CD4-positive, alpha-beta T cell treated with Interleukin-15 for 1 hour (primary cell): ENCODE results near the gene IGFBP7.

Experiments
- DNase-seq: peaks from one replicate; pipeline ENCODE4 v3.0.0-alpha.2; 2020

The IGFBP7 gene, protein sequence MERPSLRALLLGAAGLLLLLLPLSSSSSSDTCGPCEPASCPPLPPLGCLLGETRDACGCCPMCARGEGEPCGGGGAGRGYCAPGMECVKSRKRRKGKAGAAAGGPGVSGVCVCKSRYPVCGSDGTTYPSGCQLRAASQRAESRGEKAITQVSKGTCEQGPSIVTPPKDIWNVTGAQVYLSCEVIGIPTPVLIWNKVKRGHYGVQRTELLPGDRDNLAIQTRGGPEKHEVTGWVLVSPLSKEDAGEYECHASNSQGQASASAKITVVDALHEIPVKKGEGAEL

DNA sequence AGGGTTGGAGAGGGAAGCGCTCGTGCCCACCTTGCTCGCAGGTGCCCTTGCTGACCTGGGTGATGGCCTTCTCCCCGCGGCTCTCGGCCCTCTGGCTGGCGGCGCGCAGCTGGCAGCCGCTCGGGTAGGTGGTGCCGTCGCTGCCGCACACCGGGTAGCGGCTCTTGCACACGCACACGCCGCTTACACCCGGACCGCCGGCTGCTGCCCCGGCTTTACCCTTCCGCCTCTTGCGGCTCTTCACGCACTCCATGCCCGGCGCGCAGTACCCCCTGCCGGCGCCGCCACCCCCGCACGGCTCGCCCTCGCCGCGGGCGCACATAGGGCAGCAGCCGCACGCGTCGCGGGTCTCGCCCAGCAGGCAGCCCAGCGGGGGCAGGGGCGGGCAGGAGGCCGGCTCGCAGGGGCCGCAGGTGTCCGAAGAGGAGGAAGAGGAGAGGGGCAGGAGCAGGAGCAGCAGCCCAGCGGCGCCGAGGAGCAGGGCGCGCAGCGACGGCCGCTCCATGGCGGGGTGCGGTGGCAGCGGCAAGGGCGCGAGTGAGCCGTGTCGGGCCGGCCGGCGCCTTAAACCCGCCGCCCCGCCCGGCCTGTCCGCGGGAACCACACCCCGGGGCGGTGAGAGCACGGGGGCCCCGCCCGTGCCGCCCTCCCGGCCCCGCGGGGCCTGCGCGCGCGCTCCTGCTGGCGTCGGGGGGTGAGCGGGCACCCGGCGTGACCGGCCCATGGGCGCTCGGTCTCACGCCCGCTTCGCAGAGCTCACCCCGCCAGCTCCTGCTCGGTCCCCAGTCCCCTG, at the start of gene IGFBP7:
IGFBP7 (minus strand) TSS at position 539 of the 793 bp plus-strand sequence; CDS start at position 505, 34 bp downstream.
- peak; percentile 30 for DNase-seq

DNA sequence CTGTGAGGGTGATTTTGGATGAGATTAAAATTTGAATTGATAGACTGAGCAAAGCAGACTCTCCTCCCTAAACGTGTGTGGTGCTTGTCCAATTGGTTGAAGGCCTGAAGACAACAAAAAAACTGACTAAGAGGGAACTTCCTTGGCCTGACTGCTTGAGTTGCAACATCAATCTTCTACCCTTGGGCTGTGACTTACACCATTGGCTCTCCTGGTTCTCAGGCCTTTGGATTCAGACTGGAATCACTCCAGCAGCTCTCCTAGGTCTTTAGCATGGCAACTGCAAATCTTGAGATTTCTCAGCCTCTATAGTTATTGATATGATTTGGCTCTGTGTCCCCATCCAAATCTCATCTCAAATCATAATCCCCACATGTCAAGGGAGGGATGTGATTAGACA, 49.7 kb upstream of the IGFBP7 start:
- no peak for DNase-seq

DNA sequence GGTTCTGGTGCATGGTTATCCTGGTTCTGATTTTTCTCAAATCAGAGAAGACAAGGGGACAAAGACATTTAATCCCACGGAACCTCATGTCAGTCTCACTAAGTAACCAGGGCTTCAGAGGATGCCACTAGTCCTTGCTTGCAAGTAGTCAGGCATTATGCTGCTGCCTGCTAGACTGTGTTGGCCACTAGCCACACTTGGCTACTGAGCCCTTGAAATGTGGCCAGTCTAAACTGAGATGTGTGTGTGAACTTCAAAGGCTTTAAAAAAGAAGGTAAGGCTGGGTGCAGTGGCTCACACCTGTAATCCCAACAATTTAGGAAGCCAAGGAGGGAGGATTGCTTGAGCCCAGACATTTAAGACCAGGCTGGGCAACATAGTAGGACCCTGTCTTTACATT, 48.6 kb upstream of the IGFBP7 start:
- no peak for DNase-seq

DNA sequence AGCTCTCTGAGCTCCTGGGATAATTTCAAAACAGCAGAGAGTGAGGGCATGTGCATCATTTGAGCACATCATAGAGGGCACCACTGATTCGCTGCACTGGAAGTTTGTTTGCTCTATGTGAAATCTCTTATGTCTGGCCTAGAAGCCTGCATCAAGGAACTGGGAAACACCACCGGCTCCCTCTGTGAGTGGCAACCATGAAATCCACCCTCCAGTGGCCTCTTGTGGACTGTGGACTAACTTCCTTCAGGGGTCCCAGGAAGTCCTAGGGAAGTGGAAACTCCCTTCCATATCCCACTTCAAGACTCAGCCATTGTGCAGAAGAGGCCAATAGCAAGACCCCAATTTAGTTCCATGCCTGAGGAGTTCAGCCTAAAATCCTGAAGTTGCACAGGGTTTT, 48.0 kb upstream of the IGFBP7 start:
- DNase-seq, result no peak

DNA sequence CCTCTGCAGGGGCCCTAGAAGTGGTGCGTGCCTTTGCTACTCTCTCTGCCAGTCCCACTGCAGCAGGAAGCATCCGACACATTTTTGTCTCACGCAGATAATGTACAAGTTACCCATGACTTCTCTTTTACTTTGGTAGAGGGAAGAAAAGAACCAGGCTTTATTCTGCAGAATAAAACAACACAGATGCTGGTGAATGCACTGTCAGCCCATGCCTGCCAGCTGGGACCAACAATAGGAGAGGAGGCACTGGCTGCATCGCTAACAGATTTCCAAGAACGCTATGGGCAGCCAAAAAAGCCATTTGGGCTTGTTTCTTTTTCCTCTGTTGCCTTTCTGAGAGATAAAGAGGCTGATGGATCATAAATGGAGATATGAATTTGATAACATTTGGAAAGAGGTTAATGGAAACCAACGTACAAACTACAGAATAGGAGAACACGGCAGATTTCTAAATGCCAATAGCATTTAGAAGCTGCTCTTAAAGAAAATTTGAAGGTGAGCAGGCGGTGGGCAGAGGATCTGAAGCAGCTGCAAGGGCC, 47.5 kb upstream of the IGFBP7 start:
- DNase-seq, result no peak

DNA sequence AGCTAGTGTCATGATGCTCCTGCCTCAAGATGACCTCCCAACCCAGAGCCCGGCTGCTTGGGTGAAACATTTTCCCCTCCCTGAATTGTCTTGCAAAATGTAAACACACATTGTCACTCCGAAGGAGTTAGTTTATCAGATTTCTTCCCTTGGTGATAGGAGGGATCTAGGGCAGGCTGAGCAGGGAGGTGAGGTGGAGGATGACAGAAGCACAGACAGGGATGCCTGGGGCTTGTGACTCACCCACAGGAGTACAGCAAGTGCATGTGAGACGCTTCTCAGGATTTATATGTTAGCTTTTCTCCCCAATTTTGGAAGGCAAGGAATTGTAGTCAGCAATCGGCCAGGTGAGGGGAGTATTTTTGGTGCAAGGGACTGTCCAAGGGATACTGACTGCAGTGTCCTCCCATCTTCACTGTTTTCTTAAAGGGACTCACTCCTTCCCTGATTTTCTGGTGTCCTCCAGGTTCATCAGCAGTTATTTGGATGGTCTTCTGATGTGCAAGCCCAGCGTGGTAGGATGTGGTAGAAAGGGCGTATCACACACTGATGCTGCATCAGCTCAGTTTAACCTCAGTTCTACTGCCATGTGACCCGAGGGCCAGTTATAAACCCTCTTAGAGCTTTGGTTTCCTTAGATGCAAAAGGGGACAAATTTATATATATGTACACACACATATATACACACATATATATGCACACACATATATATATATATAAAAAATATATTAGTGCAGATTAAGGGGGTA, 46.2 kb upstream of the IGFBP7 start:
- no peak for DNase-seq

DNA sequence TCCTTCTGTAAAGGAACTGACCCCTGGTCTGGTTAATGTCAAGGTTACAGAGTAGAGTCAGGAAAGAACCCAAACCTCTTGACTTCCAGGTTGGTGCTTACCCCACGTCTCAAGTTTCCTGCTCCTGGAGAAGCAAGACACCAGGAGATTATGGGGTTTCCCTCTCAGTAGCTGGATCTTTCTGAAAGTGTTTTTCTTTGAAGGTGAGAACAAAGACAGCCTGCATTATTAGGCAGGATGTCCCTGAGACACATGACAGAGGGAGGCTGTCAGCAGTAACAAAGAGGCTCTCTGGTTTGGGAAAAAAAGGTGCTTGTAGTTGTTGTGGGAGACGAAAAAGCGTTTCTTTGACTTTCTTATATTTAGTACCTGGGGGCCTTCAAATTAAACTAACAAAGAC, 44.7 kb upstream of the IGFBP7 start:
- DNase-seq, result no peak

DNA sequence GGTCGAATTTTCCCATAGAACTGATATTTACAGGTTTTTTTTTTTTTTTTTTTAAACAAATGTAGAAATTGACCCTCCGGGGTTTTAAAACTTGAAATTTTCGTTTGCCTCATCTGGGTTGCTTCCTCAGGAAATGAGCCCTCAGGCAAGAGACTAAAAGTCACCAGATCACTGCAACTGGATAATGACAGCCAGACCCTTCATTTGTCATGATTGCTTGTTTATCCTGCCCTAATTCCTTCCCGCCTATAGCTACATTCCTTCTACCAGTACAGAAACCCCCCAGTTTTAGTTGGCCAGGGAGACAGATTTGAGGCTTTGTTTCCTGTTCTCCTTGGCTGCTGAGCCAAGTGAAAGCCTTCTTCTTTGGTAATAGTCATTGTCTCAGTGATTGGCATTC, 44.0 kb upstream of the IGFBP7 start:
- no peak for DNase-seq

DNA sequence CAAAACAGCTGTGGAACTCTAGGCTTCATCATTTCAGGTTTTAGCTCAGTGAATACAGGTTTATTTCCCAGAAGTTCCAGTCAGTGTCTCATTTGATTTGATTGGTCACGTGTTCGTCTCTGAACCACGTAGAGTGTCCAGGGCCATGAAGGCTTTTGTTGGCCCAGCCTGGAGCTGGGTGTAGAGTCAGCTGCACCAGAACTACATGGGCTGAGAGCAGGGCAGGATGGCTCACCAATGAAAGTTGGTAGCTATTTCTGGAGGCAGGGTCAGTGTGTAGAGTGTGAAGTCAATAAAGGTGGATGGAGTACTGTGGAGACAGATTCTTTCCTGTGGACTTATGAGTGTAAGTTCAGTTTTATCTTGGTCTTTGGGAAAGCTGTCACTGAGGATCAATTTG, 43.0 kb upstream of the IGFBP7 start:
- no peak for DNase-seq

DNA sequence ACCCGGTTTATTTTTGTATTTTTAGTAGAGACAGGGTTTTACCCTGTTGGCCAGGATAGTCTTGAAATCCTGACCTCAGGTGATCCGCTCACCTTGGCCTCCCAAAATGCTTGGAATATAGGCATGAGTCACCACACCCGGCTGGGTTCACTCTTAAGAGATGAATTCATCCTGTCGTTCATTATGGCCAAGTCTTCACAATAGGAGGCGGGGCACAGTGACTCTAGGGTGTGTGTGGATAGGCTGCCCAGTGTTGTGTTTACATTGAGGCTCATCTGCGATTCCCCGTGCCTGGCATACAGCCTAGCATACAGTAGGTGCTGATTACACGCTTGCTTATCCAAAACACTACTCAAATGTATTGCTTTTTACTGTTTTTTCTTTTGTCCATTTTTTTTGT, 41.3 kb upstream of the IGFBP7 start:
- no peak for DNase-seq

DNA sequence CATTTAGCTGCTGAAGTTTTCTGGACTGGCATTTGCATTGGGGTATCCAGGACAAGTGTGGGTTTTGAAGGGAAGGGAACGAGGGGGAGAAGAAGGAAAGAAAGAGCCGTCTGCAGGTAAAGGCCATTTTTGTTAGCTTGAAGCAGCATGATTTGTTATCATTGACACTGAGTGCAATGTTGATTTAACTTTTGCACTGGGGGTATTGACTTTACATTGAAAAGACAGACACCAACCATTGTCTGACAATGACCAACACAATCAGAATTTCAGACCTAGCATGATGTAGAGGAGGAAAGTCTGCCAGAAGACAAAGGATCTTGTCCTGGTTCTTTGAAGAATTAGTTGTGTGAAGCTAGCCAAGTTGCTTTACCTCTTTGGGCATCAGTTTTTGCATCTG, 39.6 kb upstream of the IGFBP7 start:
- no peak for DNase-seq

DNA sequence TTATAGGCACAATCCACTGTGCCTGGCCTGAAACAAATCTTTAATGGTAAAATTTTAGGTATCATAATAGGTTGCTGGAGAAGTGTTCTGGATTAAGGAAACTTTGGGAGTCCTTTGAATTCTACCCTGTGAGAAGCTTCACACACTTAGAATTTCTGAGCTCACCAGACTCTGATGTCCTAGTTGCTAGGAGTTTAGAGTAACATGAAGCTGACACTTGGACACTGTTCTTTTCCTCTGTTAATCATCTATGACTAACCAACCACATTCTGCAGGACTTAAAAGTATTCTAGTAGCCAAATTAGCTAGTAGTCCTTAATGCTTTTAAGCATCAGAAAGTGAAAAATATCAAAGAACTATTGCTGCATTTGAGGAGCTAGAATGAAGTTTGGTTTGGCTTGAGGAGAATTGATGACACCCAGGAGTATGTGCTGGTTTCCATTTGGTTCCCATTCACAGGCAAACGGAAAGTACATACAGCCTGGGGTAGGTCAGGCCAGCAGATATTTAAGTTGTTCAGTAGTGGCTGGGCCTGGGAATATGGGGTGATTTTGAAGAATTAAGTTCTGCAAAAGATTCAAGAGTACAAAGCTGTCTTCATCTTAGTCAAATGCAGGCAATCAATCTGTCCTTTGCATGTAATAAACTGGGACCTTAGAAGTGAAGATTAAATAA, 38.8 kb upstream of the IGFBP7 start:
- DNase-seq, result no peak

DNA sequence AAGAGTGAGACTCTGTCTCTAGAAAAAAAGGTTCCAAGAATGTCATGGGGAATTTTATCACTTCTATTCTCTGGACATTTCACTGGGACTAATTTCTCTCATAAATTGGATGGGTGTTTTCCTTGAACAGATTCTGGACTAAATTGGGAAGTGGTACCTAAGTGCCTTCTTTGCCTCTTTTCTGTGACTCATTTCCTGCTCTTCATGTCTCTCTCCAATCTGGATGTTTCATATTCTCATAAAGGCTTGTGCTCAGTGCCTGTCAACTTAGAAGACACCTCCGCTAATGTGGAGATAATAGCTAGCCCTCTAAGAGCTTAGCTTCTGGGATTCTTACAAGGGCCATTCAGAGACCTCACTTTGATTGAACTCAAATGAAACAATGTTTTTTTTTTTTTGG, 38.0 kb upstream of the IGFBP7 start:
- no peak for DNase-seq

DNA sequence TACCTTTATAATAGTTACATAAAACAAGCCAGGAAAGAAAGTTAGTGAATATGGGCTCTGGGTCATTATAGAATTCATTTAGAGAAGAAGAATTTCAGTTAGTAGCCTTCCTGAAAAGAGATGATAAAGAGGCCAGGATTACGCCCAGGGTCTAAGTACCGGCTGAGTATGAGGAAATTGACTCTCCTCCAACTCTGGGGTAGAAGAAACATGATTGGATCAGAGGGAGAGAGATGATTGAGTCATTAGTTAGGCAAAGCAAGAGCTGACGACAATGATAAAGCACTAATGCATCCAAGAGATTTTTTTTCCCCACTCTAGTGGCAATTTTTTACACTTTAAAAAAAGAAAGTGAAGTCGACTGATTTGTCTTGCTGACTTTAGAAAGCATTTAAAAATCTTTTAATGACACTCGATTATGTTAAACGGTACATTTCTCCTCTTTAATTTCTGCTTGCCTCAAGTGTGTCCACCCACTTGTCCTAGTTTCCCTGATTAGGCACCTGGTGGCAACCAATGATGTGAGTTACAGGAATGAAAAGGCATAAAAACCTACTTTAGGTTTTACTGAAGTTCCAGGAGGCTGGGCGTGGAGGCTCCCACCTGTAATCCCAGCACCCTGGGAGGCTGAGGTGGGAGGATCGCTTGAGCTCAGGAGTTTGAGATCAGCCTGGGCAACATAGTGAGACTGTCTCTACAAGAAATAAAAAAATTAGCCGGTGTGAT, 37.3 kb upstream of the IGFBP7 start:
- DNase-seq, result no peak

DNA sequence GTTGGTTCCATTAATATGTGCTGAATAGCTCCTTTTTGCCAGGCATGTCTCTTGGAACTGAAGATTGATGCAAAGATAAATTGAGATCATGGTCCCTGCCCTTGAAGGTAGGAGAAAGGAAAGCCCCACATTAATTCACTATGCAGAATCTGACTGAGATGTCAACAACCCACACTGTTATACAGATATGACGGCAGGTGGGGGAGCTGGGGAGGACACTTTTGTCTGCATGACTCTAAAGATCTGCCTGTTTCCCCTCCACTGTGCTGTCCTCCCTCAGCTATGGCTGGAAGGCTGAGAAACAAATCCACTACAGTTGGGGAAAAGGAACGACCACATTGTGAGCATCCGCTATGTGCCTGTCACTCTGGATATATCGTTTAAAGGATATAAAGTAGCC, 36.3 kb upstream of the IGFBP7 start:
- no peak for DNase-seq

DNA sequence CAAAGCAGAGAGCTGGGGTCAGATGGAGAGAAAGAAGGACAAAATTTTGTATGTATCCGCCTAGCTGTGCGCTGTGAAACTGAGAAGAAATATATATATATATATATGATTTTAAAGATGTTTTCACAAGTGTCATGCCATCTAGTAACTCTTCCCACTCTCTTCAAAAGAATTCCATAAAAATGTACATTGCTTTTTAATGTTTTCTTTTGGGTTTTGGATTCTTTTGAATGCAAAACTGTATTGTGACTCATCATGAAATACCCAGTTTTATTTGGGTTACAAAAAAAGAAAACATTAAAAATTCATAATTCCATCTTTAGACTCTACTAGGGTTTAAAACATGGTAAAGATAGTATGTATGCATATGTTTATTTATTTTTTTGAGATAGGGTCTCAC, 34.3 kb upstream of the IGFBP7 start:
- no peak for DNase-seq

DNA sequence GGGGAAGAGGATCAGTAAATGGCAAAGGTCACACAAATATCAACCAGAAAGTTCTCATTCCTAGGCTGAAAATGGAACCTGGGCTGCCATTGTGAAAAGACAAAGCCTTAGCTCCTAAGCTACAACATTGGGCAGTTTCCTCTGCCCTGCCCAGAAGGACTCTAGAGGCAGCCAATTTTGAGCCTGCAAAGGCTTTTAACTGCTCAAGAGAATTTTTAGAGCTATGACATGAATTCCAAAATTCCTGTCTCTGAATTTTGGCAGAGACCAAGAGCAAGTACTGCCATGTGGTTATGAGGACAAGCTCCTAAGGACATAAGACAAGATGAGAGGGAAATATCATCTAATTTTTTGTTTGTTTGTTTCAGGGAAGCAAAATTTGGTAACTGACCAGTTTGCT, 29.6 kb upstream of the IGFBP7 start:
- no peak for DNase-seq

DNA sequence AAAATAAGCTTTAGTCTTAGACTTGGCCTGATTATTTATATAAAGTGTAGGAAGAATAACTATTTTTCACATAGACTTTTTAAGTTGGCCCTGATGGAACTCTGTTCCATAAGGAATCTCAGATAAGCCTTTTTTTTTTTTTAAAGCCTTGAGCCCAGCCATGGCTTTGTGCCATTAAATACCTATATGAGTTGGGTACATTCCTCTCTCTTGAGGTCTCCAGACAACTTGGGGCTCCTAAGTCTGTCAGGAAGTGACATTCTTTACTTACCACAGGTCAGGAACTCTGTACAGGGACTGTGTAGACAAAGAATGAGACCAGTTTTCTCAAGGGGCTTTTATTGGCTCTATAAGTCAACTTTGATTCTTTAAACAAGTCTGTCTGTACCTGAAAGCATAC, 27.1 kb upstream of the IGFBP7 start:
- no peak for DNase-seq

DNA sequence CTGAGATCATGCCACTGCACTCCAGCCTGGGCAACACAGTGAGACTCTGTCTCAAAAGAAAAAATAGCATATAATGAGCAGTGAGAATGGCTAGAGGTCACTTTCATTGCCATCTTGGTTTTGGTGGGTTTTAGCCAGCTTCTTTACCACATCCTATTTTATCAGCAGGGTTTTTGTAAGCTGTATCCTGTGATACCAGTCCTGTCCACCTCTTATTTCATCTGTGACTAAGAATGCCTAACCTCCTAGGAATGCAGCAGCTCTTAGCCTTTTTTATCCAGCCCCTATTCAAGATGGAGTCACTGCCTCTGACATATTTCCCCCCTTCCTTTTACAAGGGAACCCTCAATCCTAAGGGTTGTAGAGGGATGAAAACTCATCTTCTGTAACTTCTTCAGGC, 26.1 kb upstream of the IGFBP7 start:
- DNase-seq, result no peak

DNA sequence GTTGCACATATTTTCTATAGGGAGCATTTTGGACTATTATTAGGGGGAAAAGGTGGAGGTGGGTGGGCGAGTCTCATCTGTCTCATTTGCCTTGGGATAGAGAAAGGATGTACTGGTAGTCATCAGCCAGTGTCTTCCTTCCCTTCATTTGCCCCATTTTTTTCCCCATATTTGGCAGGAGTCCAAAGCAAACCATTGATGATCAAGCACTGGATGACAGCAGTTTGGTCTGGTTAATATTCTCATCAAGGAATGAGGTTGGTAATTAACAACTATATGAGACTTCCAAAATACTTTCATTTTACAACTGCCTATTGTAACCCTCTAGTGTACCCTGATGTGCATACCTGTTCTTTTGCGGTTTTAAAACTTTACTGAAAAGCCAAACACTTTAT, 22.6 kb upstream of the IGFBP7 start:
- DNase-seq, result no peak

DNA sequence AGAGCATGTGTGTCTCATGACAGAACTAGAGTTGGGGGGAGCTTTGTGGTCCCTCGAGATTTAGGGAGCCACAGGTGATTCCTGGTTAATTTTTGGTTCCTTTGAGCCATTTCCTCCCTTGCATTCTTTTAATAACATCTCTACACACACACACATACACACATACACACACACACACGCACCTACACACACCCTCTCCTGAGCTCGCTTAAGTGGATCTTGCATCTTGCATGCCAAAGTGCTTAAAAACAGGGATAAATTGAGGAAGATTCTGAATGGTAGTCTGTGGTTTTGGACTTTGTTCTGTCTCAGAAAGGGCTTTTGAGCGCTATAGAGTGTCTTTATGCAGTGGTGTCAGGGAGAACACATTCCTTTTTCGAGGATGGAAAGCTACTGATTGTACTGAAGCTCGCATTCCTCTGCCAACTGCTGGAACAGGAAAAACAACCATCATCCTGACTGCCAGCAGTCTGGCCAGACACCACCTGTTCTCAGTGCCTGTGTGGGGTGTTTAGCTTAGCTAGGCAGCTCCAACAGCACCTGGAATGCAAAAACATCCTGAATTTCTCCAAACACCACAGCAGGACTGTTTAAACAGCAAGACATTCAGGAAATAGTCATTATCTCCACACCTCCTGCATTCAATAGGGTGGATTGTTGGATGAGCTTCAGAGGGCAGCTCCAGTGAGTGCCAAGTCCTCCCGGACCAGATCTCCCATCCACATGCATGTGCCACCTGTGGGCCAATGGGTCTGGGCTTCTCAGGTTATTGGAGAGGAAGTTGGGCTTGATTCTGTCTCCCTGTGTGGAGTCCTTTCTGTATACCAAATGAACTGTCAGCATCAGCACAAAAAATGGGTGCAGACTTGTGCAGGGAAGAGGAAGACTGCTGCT, 21.9 kb upstream of the IGFBP7 start:
- DNase-seq, result no peak
